WERI-Rb-1 (cell line): Measurements from ENCODE around the gene PDLIM5.

Source experiments
- DNase-seq: peaks from one replicate; pipeline ENCODE4 v3.0.0-alpha.2; 2020
- H3K27ac ChIP-seq: fragments of 250-450 bp; sonication (Bioruptor Pico); 2 replicates; pipeline ENCODE4 v1.5.1; 2020; ENCODE audit warnings: mild to moderate bottlenecking, moderate library complexity
- H3K27me3 ChIP-seq: fragments of 250-450 bp; sonication (Bioruptor Pico); 2 replicates; pipeline ENCODE4 v1.5.1; 2021; ENCODE audit warnings: mild to moderate bottlenecking, low read depth, moderate library complexity; ENCODE audit not compliant: insufficient read depth, severe bottlenecking
- H3K36me3 ChIP-seq: fragments of 250-450 bp; sonication (Bioruptor Pico); 2 replicates; pipeline ENCODE4 v1.5.1; 2020; ENCODE audit warnings: mild to moderate bottlenecking, moderate library complexity
- H3K4me3 ChIP-seq: 2 replicates; pipeline ENCODE4 v1.5.1; 2011; ENCODE audit warnings: low read depth, mild to moderate bottlenecking, control low read depth, low read length
- H3K9me3 ChIP-seq: fragments of 250-450 bp; sonication (Bioruptor Pico); 2 replicates; pipeline ENCODE4 v1.5.1; 2021; ENCODE audit warnings: mild to moderate bottlenecking, moderate library complexity; ENCODE audit not compliant: severe bottlenecking
- CTCF ChIP-seq: IDR thresholded peaks from 2 replicates; pipeline ENCODE4 v1.5.1; 2011; ENCODE audit warnings: low read depth, mild to moderate bottlenecking, control low read depth, inconsistent platforms, low read length

The PDLIM5 gene

GRCh38 chr4:94545296-94545695, 93.6 kb downstream of the PDLIM5 start:
- Histone ChIP-seq H3K27ac (no peak overlapping the region), H3K4me3 (no peak overlapping the region), H3K27me3 (no peaks in the 10 kb centered on the region), H3K36me3 (no peaks in the 10 kb centered on the region; the same call in 1 of the 2 replicates), H3K9me3 (no peaks in the 10 kb centered on the region)
- TF ChIP-seq CTCF, result no peak
- no peak for DNase-seq

- no peak overlapping the region for H3K27ac ChIP-seq
- H3K9me3 ChIP-seq, result no peaks in the 10 kb centered on the region
- no peaks in the 10 kb centered on the region for H3K27me3 ChIP-seq
- no peak overlapping the region for H3K4me3 ChIP-seq
- no peak for TF ChIP-seq CTCF
- DNase-seq, result no peak
- no peaks in the 10 kb centered on the region for H3K36me3 ChIP-seq
Measured at GRCh38 chr4:94546949-94547348, 95.2 kb downstream of the PDLIM5 start.

GRCh38 chr4:94548571-94548970, 96.8 kb downstream of the PDLIM5 start:
- H3K4me3 ChIP-seq, result no peak overlapping the region
- no peak for DNase-seq

GRCh38 chr4:94550352-94550751, 98.6 kb downstream of the PDLIM5 start:
- Histone ChIP-seq H3K36me3 (no peaks in the 10 kb centered on the region), H3K27me3 (no peaks in the 10 kb centered on the region), H3K4me3 (no peak overlapping the region), H3K9me3 (no peaks in the 10 kb centered on the region), H3K27ac (no peak overlapping the region)
- TF ChIP-seq CTCF, result no peak
- no peak for DNase-seq

More at GRCh38 chr4:94548571-94548970, 96.8 kb downstream of the PDLIM5 start:
- no peaks in the 10 kb centered on the region for H3K36me3 ChIP-seq
- H3K27me3 ChIP-seq, result no peaks in the 10 kb centered on the region
- no peaks in the 10 kb centered on the region for H3K9me3 ChIP-seq
- H3K27ac ChIP-seq, result no peak overlapping the region
- no peak for TF ChIP-seq CTCF

- no peak overlapping the region for H3K27ac ChIP-seq
- TF ChIP-seq CTCF, result no peak
- H3K27me3 ChIP-seq, result no peaks in the 10 kb centered on the region
- no peak overlapping the region for H3K4me3 ChIP-seq
- no peak for DNase-seq
- H3K36me3 ChIP-seq, result no peaks in the 10 kb centered on the region
- no peaks in the 10 kb centered on the region for H3K9me3 ChIP-seq
Measured at GRCh38 chr4:94550851-94551250, 99.1 kb downstream of the PDLIM5 start.
